ENCODE data around the gene PCNX3.

DNA sequence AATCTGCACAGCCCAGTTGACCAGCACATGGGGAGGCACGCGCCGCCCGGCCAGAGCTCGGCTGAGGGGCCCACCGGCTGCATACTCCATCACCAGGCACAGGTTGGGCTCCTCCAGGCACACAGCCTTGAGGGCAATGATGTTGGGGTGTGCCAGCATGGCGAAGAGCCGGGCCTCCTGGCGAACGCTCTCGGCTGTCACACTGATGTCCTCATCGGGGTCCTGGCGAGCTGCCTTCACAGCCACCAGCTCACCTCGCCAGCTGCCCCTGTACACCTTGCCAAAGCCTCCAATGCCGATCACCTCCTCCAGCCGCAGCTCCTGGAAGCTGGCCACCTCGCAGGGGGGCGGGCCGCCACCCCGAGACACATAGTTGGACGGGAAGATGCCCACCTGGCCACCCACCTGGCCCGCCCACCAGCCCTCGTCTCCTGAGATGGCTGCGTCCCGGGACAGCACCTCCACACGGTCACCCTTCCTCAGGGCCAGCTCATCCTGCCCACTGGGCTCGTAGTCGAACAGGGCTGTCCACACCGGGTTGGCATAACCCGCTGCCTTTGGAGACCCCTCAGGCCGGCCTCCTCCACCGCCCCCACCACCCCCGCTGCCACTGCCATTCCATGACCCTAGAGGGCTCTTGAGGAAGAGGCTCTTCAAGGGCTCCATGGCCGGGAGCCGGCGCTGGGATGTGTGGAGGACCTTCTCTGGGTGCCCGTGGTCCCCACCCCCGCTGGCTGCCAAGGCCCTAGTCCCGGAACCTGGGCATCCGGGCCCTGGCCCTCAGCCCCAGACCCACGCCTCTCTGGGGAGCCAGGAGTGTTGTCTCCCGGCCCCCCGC lies 2.3 kb upstream of the PCNX3 start:
- no peak for TF ChIP-seq EP300 (IDR thresholded peaks at IDR 0.05; ENCODE audit: borderline replicate concordance in 1 of 2, control insufficient read depth in 1 of 2, low read depth in 2 of 2, low read length in 2 of 2)
- TF ChIP-seq EZH2 (IDR thresholded peaks at IDR 0.05; ENCODE audit: borderline replicate concordance, control insufficient read depth, low read depth, low read length) = no peak
- TF ChIP-seq POLR2A (IDR thresholded peaks at IDR 0.05; ENCODE audit: low read depth, low read length) = 0 out of 2 replicates have a peak, but pooled peaks have one; percentile 15
- no peak for TF ChIP-seq POLR2AphosphoS5 (IDR thresholded peaks at IDR 0.05; ENCODE audit: low read length)
- TF ChIP-seq CREB1 (IDR thresholded peaks at IDR 0.05; ENCODE audit: low read depth) = no peak
- TF ChIP-seq, protein P1, sequence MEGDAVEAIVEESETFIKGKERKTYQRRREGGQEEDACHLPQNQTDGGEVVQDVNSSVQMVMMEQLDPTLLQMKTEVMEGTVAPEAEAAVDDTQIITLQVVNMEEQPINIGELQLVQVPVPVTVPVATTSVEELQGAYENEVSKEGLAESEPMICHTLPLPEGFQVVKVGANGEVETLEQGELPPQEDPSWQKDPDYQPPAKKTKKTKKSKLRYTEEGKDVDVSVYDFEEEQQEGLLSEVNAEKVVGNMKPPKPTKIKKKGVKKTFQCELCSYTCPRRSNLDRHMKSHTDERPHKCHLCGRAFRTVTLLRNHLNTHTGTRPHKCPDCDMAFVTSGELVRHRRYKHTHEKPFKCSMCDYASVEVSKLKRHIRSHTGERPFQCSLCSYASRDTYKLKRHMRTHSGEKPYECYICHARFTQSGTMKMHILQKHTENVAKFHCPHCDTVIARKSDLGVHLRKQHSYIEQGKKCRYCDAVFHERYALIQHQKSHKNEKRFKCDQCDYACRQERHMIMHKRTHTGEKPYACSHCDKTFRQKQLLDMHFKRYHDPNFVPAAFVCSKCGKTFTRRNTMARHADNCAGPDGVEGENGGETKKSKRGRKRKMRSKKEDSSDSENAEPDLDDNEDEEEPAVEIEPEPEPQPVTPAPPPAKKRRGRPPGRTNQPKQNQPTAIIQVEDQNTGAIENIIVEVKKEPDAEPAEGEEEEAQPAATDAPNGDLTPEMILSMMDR (IDR thresholded peaks at IDR 0.05 in 2 of 3, conservative IDR thresholded peaks at IDR 0.05 in 1 of 3; ENCODE audit: control insufficient read depth in 2 of 3, extremely low read depth in 1 of 3, insufficient read depth in 1 of 3, low read depth in 3 of 3, low read length in 3 of 3) = no peak
- TF ChIP-seq SREBF2 (IDR thresholded peaks at IDR 0.05; ENCODE audit: low read length) = no peak
- TF ChIP-seq RBBP5 (conservative IDR thresholded peaks at IDR 0.05) = no peak
- no peak for TF ChIP-seq ZZZ3 (IDR thresholded peaks at IDR 0.05; ENCODE audit: control insufficient read depth, insufficient read length, low read depth)
